ENCODE data around the gene APRT.
A peak's percentile ranks its signal among the peaks of the same experiment; 100 is the strongest.
"Not testable (repeated sequence)": the region's sequence is repeated elsewhere in the genome, so short reads cannot be mapped to it uniquely, and the experiment has no call there.

APRT gene

GRCh38 chr16:88788749-88789148, 23.0 kb downstream of the APRT start:
- DNase-seq (ENCODE audit: low spot score), result not testable (repeated sequence)

DNA sequence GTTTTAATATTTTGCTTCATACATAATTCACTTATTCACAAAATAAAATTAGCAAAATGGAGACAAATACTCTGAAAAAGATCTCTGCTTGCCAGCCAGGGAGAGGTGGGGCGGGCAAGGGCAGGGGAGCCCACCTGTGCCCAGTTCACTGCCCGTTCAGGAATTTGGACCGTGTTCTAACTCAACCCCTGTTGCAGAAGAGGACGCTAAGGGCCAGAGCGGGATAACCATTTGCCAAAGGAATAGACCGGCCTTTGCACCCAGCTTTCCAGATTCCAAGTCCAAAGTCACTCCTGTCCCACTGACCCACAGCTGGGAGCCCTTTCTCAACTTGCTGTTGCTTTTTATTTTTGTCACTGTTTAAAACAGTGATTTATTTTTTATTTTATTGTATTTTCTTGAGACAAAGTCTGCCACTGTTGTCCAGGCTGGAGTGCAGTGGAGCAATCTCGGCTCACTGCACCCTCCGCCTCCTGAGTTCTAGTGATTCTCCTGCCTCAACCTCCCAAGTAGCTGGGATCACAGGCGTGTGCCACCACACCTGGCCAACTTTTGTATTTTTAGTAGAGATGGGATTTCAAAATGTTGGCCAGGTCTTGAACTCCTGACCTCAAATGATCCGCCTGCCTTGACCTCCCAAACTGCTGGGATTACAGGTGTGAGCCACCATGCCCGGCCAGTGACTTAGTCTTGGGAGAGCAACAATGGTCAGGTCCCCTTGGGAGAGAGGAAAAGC, 24.0 kb downstream of the APRT start:
- no peak for DNase-seq (ENCODE audit: low spot score)

DNA sequence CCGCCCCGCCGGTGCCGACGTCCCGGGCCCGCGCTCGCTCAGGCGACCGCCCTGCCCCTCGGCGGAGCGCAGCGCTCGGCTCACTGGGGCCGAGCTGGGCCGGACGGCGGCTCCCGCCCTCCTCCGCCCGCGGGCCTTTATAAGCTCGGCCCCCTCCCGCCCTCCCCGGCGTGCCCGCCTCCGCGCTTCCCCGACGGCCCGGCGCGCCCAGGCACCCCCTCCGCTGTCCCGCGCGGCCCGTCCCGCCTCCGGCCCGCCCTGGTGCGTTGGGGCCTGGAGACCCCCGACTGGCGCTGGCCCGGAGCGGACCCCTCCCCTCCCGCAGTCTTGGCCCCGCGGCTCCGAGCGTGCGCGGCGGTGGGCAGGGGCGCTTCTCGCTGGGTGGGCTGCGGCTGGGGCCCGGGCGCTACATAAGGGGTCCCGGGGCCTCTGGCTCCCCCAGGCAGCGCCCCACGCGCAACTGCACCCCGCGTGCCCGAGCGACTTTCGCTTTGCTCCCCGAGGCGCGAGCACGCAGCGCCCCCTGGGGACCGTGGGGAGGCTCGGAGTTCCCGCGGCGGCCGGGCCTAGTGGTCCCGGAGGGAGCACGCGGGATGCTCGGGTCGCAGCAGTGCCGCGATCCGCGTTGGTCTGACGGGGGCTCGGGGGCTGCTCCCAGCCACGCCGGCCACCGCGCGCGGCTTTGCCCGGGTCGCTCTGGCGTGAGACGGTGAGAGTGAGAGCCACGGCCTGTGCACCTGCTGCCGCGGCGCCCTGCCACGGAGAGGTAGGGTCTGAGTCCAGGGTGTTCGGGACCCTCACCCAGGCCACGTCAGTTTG, 26.4 kb downstream of the APRT start, which contains the start of gene PIEZO1:
PIEZO1 (minus strand) TSS at position 115 of the 819 bp plus-strand sequence. CDS start 256 bp downstream, outside the sequence.
- peak; percentile 82 for DNase-seq (ENCODE audit: low spot score)

DNA sequence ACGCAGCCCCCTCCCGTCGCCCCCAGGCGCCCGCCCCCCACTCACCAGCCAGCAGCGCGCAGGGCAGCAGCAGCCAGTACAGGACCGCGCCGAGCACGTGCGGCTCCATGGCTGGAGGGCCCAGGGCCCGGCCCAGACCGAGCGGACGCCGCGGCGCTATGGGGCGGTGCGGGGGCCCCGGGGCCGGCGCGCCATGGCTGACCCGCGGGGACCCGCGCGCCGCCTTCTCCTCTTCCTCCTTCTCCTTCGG, 26.9 kb downstream of the APRT start:
- no peak for DNase-seq (ENCODE audit: low spot score)

DNA sequence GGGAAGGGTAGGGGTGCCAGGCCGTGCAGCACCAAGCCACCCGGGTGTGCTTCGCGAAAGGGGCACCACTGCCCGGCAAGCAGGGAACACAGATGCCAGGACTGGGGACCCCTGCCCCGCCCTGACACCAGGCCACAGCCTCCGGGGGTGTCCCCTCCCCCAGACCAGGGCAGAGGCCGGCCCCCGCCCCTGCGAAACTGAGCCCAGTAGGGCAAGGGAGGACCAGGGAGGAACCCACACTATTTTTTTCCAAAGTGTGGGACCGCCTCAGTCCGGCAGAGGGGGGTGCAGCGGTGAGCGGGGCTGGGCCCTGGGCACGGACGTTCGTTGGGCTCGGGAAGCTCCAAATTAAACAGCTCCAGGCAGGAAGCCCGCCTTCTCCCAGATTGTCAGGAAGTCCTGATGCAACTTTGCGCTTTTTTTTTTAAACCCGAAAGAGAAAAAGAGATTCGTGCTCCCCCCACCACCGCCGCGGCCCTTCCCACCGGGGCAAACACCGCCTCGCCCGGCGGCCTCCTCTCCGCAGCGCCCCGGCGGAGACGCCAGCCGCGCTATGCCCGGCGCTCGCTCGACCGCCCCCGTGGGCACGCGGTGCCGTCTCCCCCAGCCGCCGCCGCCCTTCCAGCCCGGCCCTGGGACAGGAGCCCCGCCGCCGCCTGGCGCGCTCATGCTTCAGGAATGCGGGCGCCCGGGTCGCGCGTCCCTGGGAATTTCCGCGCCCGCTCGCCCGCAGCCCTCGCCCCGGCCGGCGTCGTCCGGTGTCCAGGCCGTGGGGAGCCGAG, 27.5 kb downstream of the APRT start:
- peak; percentile 40 for DNase-seq (ENCODE audit: low spot score)

- DNase-seq (ENCODE audit: low spot score), result no peak
Measured at GRCh38 chr16:88783391-88784073, 28.2 kb downstream of the APRT start.

- peak; percentile 45 for DNase-seq (ENCODE audit: low spot score)
Measured at GRCh38 chr16:88782454-88783390, 29.0 kb downstream of the APRT start.

- DNase-seq (ENCODE audit: low spot score), result peak; percentile 69
Measured at GRCh38 chr16:88781140-88782077, 30.3 kb downstream of the APRT start.

DNA sequence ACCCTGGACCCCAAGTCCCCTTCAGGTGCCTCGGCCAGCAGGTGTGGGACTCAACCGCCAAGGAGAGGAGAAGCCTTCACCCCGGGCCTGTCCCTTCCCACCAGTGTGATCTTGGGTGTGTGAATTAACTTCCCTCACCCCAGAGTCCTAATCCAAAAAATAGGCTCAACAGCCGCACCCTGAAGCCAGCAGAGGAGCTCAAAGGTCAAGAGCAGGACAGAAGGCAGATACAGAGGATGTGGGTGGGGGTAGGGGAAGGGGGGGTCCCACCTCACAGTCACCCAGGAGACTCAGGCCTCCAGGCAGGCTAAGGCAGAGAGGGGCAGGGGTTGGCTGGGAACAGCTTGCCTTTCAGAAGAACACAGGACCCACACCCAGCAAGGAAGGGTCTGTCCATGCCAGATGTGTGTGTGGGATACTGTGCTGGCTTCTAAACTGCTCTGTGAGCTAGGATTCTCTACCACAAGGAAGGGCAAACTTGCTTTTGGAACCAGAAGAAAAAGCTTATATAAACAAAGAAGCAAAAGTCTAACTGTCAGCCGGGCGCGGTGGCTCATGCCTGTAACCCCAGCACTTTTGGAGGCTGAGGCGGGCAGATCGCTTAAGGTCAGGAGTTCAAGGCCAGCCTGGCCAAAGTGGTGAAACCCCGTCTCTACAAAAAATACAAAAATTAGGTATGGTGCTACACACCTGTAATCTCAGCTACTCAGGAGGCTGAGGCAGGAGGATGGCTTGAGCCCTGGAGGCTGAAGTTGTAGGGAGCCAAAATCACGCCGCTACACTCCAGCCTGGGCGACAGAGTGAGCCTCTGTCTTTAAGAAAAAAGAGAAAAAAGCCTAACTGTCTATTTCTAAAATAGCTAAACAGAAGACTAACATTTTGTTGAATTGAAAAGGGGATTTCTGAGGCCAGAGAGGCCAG, 31.3 kb downstream of the APRT start:
- DNase-seq (ENCODE audit: low spot score), result no peak

- DNase-seq (ENCODE audit: low spot score), result no peak
Measured at GRCh38 chr16:88779406-88780141, 32.2 kb downstream of the APRT start.

GRCh38 chr16:88778541-88779065, 33.1 kb downstream of the APRT start:
- DNase-seq (ENCODE audit: low spot score), result no peak

DNA sequence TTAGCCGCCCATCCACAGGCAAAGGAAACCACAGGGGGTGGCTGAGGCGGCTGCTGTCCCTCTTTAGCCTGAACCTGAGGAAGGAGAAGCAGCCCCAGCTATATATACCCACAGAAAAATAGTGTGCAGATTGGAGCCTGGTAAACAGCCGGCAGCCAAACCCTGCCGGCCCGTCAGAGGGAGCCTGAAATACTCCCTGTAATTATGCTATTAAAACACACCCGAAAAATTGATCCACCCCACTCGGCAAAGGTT, 33.5 kb downstream of the APRT start:
- no peak for DNase-seq (ENCODE audit: low spot score)

- DNase-seq (ENCODE audit: low spot score), result no peak
Measured at GRCh38 chr16:88777471-88778270, 34.1 kb downstream of the APRT start.

GRCh38 chr16:88775825-88776224, 35.9 kb downstream of the APRT start:
- DNase-seq (ENCODE audit: low spot score), result no peak

DNA sequence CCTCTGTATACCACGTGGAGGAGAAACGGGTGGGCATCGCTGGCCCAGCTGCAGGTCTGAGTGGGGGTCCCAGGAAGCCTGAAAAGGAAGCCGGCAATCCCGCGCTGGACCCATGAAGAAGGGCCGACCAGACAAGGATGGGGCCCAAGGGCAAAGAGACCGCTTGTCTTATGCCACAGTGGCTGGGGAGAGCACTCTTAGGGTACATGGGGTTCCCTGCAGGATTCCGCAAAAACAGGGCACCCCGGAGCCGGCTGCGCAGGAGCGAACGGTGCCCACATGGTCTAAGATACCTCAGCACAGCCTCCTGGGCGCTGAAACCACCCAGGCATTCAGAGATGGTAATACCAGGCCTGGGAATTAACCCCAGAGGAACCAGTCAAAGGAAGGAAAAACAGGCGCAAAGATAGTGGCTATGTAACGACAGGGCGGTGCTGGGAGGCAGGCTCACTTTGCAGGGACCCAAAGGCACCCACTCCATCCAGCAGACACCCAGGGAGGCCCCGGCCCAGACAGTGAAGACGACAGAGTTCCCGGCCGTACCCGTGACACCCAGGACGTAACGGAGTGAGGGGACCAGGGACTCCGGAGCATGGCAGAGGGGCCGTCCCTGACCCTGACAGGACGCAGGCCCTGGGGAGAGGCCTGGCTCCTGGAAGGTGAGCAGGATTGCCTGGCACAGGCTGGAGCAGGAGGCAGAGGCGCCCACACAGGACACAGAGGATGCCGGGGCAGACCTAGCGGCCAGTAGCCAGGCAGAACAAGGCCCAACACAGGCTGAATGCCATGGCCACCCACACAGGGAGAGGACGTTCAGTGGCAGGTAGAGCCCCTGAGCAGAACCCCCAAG, 37.0 kb downstream of the APRT start:
- no peak for DNase-seq (ENCODE audit: low spot score)

DNA sequence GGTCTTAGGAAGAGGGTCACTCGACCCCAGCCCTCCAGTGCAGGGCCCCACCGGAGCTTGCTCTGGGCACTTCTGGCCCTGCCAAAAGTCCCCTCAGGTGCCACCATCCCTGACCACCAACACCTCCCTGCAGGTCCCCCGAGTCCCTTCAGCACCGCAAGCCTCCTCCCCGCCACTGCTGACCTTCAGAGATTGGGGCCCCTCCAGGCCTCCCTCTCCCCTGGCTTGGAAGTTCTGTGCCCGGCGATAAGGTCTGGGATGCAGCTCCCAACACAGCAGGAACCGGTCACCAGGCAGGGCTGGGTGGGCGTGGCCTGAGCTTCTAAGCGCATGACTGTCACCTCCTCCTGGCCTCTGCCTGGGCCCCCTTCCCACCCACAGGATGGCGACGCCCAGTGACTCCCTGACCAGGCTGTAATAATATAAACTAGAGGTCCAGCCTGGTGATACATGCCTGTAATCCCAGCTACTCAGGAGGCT, 37.9 kb downstream of the APRT start:
- no peak for DNase-seq (ENCODE audit: low spot score)
